B cell (primary cell): Measurements from ENCODE around the gene LHX2.

ENCODE experiments used
- EZH2 ChIP-seq: IDR thresholded peaks from 2 replicates; pipeline ENCODE4 v1.6.1; 2012; ENCODE audit warnings: borderline replicate concordance, low read depth, mild to moderate bottlenecking, moderate library complexity, low read length; ENCODE audit not compliant: insufficient read depth, poor library complexity, severe bottlenecking
- TF ChIP-seq, protein P1 (sequence below): fragments of 200-600 bp; IDR thresholded peaks from one replicate; pipeline ENCODE4 v1.8.0; 2022; ENCODE audit warnings: antibody characterized with exemption, mild to moderate bottlenecking

DNA sequence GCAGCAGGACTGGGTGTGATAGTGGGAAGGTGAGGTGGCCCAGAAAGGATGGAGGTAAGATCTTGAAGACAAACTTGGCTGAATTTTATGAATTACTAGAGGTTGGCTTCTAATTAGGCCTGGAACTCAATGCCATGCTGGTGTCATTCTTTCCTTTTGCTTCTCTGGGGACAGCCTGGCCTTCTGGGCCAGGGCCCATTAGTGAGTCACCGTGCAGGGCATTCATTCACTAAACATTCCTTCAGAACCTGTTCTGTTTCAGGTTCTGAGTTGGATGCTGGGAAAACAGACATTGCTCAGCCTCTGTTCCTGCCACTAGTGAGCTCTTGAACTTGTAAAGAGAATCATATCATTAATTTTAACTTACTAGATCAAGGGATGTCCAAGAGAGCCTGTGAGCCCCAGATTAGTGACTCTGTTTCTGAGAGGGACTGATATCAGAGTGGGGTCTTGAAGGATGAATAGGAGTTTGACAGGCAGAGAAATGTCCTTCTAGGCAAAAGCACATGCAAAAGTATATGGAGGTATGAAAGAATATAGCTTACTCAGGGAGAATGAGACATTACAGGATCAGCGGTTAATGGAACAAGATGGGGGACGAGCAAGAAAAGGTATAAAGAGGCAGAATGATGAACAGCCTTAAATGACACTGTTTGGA lies 66.5 kb downstream of the LHX2 start:
- TF ChIP-seq, protein P1, sequence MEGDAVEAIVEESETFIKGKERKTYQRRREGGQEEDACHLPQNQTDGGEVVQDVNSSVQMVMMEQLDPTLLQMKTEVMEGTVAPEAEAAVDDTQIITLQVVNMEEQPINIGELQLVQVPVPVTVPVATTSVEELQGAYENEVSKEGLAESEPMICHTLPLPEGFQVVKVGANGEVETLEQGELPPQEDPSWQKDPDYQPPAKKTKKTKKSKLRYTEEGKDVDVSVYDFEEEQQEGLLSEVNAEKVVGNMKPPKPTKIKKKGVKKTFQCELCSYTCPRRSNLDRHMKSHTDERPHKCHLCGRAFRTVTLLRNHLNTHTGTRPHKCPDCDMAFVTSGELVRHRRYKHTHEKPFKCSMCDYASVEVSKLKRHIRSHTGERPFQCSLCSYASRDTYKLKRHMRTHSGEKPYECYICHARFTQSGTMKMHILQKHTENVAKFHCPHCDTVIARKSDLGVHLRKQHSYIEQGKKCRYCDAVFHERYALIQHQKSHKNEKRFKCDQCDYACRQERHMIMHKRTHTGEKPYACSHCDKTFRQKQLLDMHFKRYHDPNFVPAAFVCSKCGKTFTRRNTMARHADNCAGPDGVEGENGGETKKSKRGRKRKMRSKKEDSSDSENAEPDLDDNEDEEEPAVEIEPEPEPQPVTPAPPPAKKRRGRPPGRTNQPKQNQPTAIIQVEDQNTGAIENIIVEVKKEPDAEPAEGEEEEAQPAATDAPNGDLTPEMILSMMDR = no peak
- TF ChIP-seq EZH2 = no peak
